K562 (cell line): ENCODE measurements around the gene PRR16. TPM values are rescaled to one million over a fixed set of nuclear protein-coding genes. Genes with fewer than 3 reads are reported as not detected.

Experiments
- ATAC-seq: fragments of 200-7000 bp; cut with Tn5 transposase; 3 replicates; pipeline ENCODE4 v1.9.1; 2020; ENCODE audit warnings: moderate library complexity
- BruUV-seq: library from RNA; stranded (reverse); fragments of 400-500 nt; replicated peaks from 2 replicates; lab custom pipeline; 2021; lab: Mats Ljungman, UMichigan
- CTCF ChIA-PET: fragments of 300-600 bp; formaldehyde crosslinking; extraction: SDS; loops from one replicate; lab custom pipeline; 2021; ENCODE audit warnings: low intra/inter-chr PET ratio; lab: Yijun Ruan, JAX
- POLR2A ChIA-PET: fragments of 300-600, 350-650 bp; sonication (Branson Sonifier 250); formaldehyde crosslinking; extraction: SDS; loops from one replicate; lab custom pipeline; 2021; ENCODE audit warnings: antibody characterized with exemption, inconsistent platforms; lab: Yijun Ruan, JAX
- DNase-seq, 4 experiments: peaks; one replicate each; pipeline versions ENCODE4 v3.0.0 to v3.0.0-alpha.2; 2011 to 2018; ENCODE audit warnings: low spot score in 3 of 4, mixed read lengths in 3 of 4; ENCODE audit errors: extremely low read depth in 1 of 4
- FAIRE-seq: peaks from 2 replicates; lab custom pipeline; 2011; peaks lifted over from hg19 to GRCh38; lab: Jason Lieb, UNC
- H2AFZ ChIP-seq: 2 replicates; pipeline ENCODE4 v1.6.0; 2011; ENCODE audit warnings: low read depth, low read length, control low read depth, inconsistent platforms
- H3K27ac ChIP-seq: fragments of 200-600 bp; 3 replicates; pipeline ENCODE4 v1.8.0; 2011; ENCODE audit warnings: low read depth, mild to moderate bottlenecking, control low read depth, inconsistent platforms, low read length, moderate library complexity, mixed read lengths; ENCODE audit errors: extremely low read depth
- H3K27me3 ChIP-seq, 2 experiments: fragments of 300-600 bp in 1 of 2; 2 replicates in 1 of 2; 3 replicates in 1 of 2; pipeline versions ENCODE4 v1.6.0 to v1.8.0; 2011; ENCODE audit warnings: inconsistent platforms in 2 of 2, low read length in 2 of 2, mild to moderate bottlenecking in 1 of 2, mixed read lengths in 1 of 2, moderate library complexity in 1 of 2; ENCODE audit not compliant: control insufficient read depth in 2 of 2, insufficient read depth in 2 of 2
- H3K36me3 ChIP-seq: fragments of 300-600 bp; 3 replicates; pipeline ENCODE4 v1.8.0; 2011; ENCODE audit warnings: mild to moderate bottlenecking, low read length, inconsistent platforms; ENCODE audit not compliant: control insufficient read depth, insufficient read depth
- H3K4me1 ChIP-seq, 2 experiments: fragments of 200-600 bp in 1 of 2; replicated peaks in 1 of 2; 2 replicates in 1 of 2; 3 replicates in 1 of 2; pipeline versions ENCODE4 v1.5.1 to v1.8.0; 2011; ENCODE audit warnings: inconsistent platforms in 2 of 2, low read length in 2 of 2, mild to moderate bottlenecking in 1 of 2, mixed read lengths in 1 of 2, moderate library complexity in 1 of 2; ENCODE audit not compliant: control insufficient read depth in 2 of 2, insufficient read depth in 2 of 2
- H3K4me2 ChIP-seq: 2 replicates; pipeline ENCODE4 v1.6.1; 2011; ENCODE audit warnings: low read length, control low read depth, inconsistent platforms, mixed read lengths; ENCODE audit not compliant: insufficient read depth
- H3K4me3 ChIP-seq: fragments of 200-600 bp; sonication (generic), shearing (Covaris generic); 2 replicates; pipeline ENCODE4 v1.5.1; 2016; ENCODE audit warnings: control low read depth, inconsistent platforms
- H3K79me2 ChIP-seq: fragments of 200-600 bp; 3 replicates; pipeline ENCODE4 v1.8.0; 2011; ENCODE audit warnings: low read length, inconsistent platforms; ENCODE audit not compliant: control insufficient read depth, insufficient read depth
- H3K9ac ChIP-seq, 2 experiments: 2 replicates each; pipeline versions ENCODE4 v1.6.0 to v1.6.1; 2011; ENCODE audit warnings: low read depth in 2 of 2, low read length in 2 of 2, control low read depth in 1 of 2, inconsistent platforms in 1 of 2, mild to moderate bottlenecking in 1 of 2, mixed read lengths in 1 of 2; ENCODE audit not compliant: insufficient read depth in 1 of 2
- H3K9me1 ChIP-seq: one replicate; pipeline ENCODE4 v1.6.0; 2011; ENCODE audit warnings: inconsistent platforms, mild to moderate bottlenecking, low read length, moderate library complexity; ENCODE audit not compliant: control insufficient read depth, insufficient read depth
- H3K9me3 ChIP-seq: replicated peaks from 2 replicates; pipeline ENCODE4 v1.5.1; 2011; ENCODE audit warnings: low read depth, low read length, inconsistent platforms; ENCODE audit not compliant: control insufficient read depth, insufficient read depth
- H4K20me1 ChIP-seq: replicated peaks from 2 replicates; pipeline ENCODE4 v1.6.1; 2011; ENCODE audit warnings: low read length, inconsistent platforms, mixed read lengths; ENCODE audit not compliant: control insufficient read depth, insufficient read depth
- ARNT ChIP-seq, 2 experiments: fragments of 450-650 bp; IDR thresholded peaks; 2 replicates each; pipeline ENCODE4 v1.6.1; 2016; ENCODE audit warnings: mild to moderate bottlenecking in 1 of 2
- ATF6 ChIP-seq: sonication (generic); formaldehyde crosslinking; IDR thresholded peaks from 2 replicates; pipeline ENCODE4 v1.4.0; 2020; ENCODE audit warnings: mild to moderate bottlenecking, missing genetic modification reagents
- CREB3 ChIP-seq: fragments of 450-650 bp; conservative IDR thresholded peaks from 2 replicates; pipeline ENCODE4 v1.6.1; 2016; ENCODE audit warnings: missing genetic modification characterization, low read depth, mild to moderate bottlenecking, missing compliant biosample characterization, moderate library complexity
- MNT ChIP-seq, 2 experiments: fragments of 450-650 bp; conservative IDR thresholded peaks; 2 replicates each; pipeline ENCODE4 v1.6.1; 2017; ENCODE audit warnings: mild to moderate bottlenecking in 2 of 2, moderate library complexity in 2 of 2
- NR2C2 ChIP-seq, 2 experiments: fragments of 200-800 bp in 1 of 2; sonication (Bioruptor generic) in 1 of 2; sonication (generic) in 1 of 2; formaldehyde crosslinking in 1 of 2; IDR thresholded peaks; 2 replicates each; pipeline versions ENCODE4 v1.6.1 to v1.8.0; 2016 to 2022; ENCODE audit warnings: mild to moderate bottlenecking in 1 of 2, missing compliant biosample characterization in 1 of 2, missing genetic modification characterization in 1 of 2, missing genetic modification reagents in 1 of 2
- PHTF2 ChIP-seq: fragments of 250-450 bp; sonication (Bioruptor Pico); IDR thresholded peaks from 2 replicates; pipeline ENCODE4 v1.5.0; 2021; ENCODE audit warnings: mild to moderate bottlenecking
- POLR2AphosphoS2 ChIP-seq: IDR thresholded peaks from 2 replicates; pipeline ENCODE4 v1.6.1; 2012; ENCODE audit warnings: low read length, improper control_type of control experiment
- SMAD3 ChIP-seq: fragments of 450-650 bp; formaldehyde crosslinking; conservative IDR thresholded peaks from 2 replicates; pipeline ENCODE4 v1.4.0; 2020; ENCODE audit warnings: mild to moderate bottlenecking
- TRIM28 ChIP-seq: fragments of 450-650 bp; IDR thresholded peaks from 2 replicates; pipeline ENCODE4 v1.6.1; 2017
- ZHX1 ChIP-seq: fragments of 150-350 bp; conservative IDR thresholded peaks from 2 replicates; pipeline ENCODE4 v1.6.1; 2014; ENCODE audit warnings: low read length
- WGBS: fragments of 100-300 bp; shearing (Covaris generic); methylation state at CpG from one replicate; pipeline ENCODE4 v1.1.6; 2016; ENCODE audit warnings: low coverage, mixed read lengths; ENCODE audit not compliant: insufficient coverage; ENCODE audit errors: missing lambda C conversion rate; 5-methylcytosine and 5-hydroxymethylcytosine counted together
- in situ Hi-C: fragments of 300-500 bp; cut with MboI; formaldehyde crosslinking; loops from 4 replicates; pipeline ENCODE4 v1.15.0; 2018; ENCODE audit warnings: inconsistent platforms, mixed read lengths
- intact Hi-C: fragments of 100-400 bp; cut with micrococcal nuclease; formaldehyde crosslinking; loops from 2 replicates; pipeline ENCODE4 v1.14.2; 2022
- polyA plus RNA-seq, 8 experiments: library from polyadenylated mRNA; depleted of rRNA in 4 of 8; stranded (reverse) in 5 of 8; unstranded in 3 of 8; fragments of >200 nt; fragmentation: Nextera tagmentation in 2 of 8; fragmentation: Illumina TruSeq in 1 of 8; extraction: Ambion mirVana in 2 of 8; extraction: Trizol in 1 of 8; gene quantifications; 2 replicates each; pipeline versions ENCODE4 v1.2.1 to v1.2.3, GENCODE V29; 2011 to 2014; ENCODE audit warnings: inconsistent platforms in 1 of 8, missing spikeins in 1 of 8
- total RNA-seq, 7 experiments: library from RNA; depleted of rRNA in 6 of 7; stranded (reverse); fragments of >200 nt in 6 of 7; fragmentation: Illumina TruSeq in 2 of 7; extraction: Trizol in 2 of 7; gene quantifications; 2 replicates each; pipeline versions ENCODE4 v1.2.1 to v1.2.3, GENCODE V29; 2011 to 2021; ENCODE audit warnings: low replicate concordance in 1 of 7
- TF ChIP-seq, protein P1 (sequence below), 3 experiments: fragments of 200-800 bp in 1 of 3; sonication (Bioruptor generic) in 1 of 3; sonication (generic) in 1 of 3; formaldehyde crosslinking in 1 of 3; IDR thresholded peaks; 2 replicates each; pipeline versions ENCODE4 v1.6.1 to v1.8.0; 2016 to 2022; ENCODE audit warnings: mild to moderate bottlenecking in 2 of 3, missing compliant biosample characterization in 2 of 3, missing genetic modification characterization in 2 of 3, missing genetic modification reagents in 1 of 3

PRR16 gene
- total and polyA plus RNA-seq, 9 of the 15 experiments (the other 6 are each of a cell fraction or from before 2014, with no cell fraction given): 0.61 to 10.1 (median 3.3) TPM

DNA sequence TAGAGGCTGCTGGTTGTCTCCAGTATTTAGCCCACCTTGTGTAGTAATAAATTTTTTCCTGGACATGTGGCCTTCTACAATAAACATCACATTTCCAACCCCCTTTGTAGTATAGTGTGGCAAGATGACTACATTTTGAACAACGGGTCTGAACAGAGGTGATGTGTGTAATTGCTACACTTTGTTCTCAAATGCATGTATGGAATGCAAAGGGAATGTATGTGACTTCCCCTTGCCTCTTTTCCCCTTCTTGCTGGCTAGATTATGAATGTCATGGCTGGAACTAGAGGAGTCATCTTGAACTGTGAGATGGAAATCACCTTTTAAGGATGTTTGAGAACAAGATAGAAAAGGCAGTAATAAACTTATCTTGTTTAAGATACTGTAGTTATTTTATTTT lies 54.5 kb downstream of the PRR16 start:
- Histone ChIP-seq H3K79me2 (peaks cover 30% of the 10 kb centered on the region), H3K36me3 (no peaks in the 10 kb centered on the region), H3K27me3 (no peaks in the 10 kb centered on the region), H3K4me2 (no peak overlapping the region), H4K20me1 (no peaks in the 10 kb centered on the region), H2AFZ (no peak overlapping the region), H3K9me1 (no peaks in the 10 kb centered on the region), H3K4me3 (no peak overlapping the region), H3K9ac (no peak overlapping the region), H3K27ac (no peak overlapping the region), H3K4me1 (peaks cover 0 to 11% of the 10 kb centered on the region in 2 experiments; a peak in 2 of 5 replicates), H3K9me3 (no peaks in the 10 kb centered on the region)
- ChIA-PET CTCF (no interaction called here), POLR2A (no interaction called here)
- DNase-seq (no peak), FAIRE-seq (no peak), ATAC-seq (no peak)
- TF ChIP-seq ZHX1: no peak
- TF ChIP-seq MNT (conservative IDR thresholded peaks at IDR 0.05): no peak
- no peak for TF ChIP-seq TRIM28
- TF ChIP-seq SMAD3 (CRISPR knock-in tag): no peak
- TF ChIP-seq NR2C2 (CRISPR knock-in tag; IDR thresholded peaks at IDR 0.05): no peak
- no peak for TF ChIP-seq NR2C2 (tag; IDR thresholded peaks at IDR 0.05)
- TF ChIP-seq ATF6 (CRISPR knock-in tag): no peak
- no peak for TF ChIP-seq POLR2AphosphoS2
- no peak for TF ChIP-seq ARNT (IDR thresholded peaks at IDR 0.05)
- TF ChIP-seq, protein P1, sequence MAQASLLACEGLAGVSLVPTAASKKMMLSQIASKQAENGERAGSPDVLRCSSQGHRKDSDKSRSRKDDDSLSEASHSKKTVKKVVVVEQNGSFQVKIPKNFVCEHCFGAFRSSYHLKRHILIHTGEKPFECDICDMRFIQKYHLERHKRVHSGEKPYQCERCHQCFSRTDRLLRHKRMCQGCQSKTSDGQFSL (CRISPR knock-in tag; IDR thresholded peaks at IDR 0.05): no peak
- TF ChIP-seq, protein P1 (tag; IDR thresholded peaks at IDR 0.05): no peak
- TF ChIP-seq CREB3 (tag): no peak
- TF ChIP-seq PHTF2 (CRISPR knock-in tag): no peak
- no TSS peak for BruUV-seq
- in situ Hi-C loops (no loop called here), intact Hi-C loops (loop anchor here (10.0 kb wide), 1 partner anchor 1444 kb away; the partner anchor contains the start of gene DMXL1)
- WGBS: 0% methylated on average over 1 of the region's 1 CpG
